ENCODE data around the gene FHL1. TPM values are rescaled to one million over a fixed set of nuclear protein-coding genes. Genes with fewer than 3 reads are reported as not detected.

The FHL1 gene
- polyA plus RNA-seq, 3 donors: 0.75 to 4.0 (median 0.98) TPM

DNA sequence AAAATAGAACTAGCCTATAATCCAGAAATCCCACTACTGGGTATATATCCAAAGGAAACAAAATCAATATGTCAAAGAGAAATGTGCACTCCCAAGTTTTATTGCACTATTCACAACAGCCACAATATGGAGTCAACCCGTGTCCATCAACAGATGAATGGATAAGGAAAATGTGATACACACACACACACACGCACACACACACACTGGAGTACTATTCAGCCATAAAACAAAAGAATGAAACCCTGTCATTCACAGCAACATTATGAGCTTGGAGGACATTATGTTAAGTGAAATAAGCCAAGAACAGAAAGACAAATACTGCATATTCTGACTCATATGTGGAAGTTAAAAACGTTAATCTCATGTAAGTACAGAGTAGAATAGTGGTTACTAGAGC is 5.8 kb upstream of the FHL1 start:
- TF ChIP-seq, protein P1, sequence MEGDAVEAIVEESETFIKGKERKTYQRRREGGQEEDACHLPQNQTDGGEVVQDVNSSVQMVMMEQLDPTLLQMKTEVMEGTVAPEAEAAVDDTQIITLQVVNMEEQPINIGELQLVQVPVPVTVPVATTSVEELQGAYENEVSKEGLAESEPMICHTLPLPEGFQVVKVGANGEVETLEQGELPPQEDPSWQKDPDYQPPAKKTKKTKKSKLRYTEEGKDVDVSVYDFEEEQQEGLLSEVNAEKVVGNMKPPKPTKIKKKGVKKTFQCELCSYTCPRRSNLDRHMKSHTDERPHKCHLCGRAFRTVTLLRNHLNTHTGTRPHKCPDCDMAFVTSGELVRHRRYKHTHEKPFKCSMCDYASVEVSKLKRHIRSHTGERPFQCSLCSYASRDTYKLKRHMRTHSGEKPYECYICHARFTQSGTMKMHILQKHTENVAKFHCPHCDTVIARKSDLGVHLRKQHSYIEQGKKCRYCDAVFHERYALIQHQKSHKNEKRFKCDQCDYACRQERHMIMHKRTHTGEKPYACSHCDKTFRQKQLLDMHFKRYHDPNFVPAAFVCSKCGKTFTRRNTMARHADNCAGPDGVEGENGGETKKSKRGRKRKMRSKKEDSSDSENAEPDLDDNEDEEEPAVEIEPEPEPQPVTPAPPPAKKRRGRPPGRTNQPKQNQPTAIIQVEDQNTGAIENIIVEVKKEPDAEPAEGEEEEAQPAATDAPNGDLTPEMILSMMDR (IDR thresholded peaks at IDR 0.05): no peak
- Histone ChIP-seq H3K9me3 (replicated peaks in 1 of 2; ENCODE audit: control insufficient read depth in 1 of 2, insufficient read depth in 1 of 2, low read length in 2 of 2) (no peaks in the 10 kb centered on the region), H2AFZ (ENCODE audit: insufficient read depth, low read depth, low read length, poor library complexity, severe bottlenecking) (no peak overlapping the region), H3K9ac (ENCODE audit: insufficient read depth, low read length, poor library complexity, severe bottlenecking) (no peak overlapping the region), H3K4me1 (ENCODE audit: control insufficient read depth in 1 of 2, insufficient read depth in 2 of 2, low read length in 2 of 2) (peaks cover 7 to 9% of the 10 kb centered on the region in 2 donors), H3K36me3 (replicated peaks in 1 of 2; ENCODE audit: control insufficient read depth in 1 of 2, insufficient read depth in 2 of 2, low read length in 2 of 2) (no peaks in the 10 kb centered on the region), H3K4me3 (replicated peaks in 1 of 3; ENCODE audit: low read depth in 2 of 3, low read length in 3 of 3) (no peak overlapping the region), H4K20me1 (ENCODE audit: insufficient read depth, low read length) (no peaks in the 10 kb centered on the region), H3K79me2 (ENCODE audit: insufficient read depth, low read length) (no peaks in the 10 kb centered on the region), H3K27ac (ENCODE audit: low read depth in 1 of 2, low read length in 2 of 2) (no peak overlapping the region), H3K27me3 (ENCODE audit: control insufficient read depth in 2 of 2, insufficient read depth in 2 of 2, low read length in 2 of 2) (peaks cover 9 to 13% of the 10 kb centered on the region in 2 donors), H3K4me2 (replicated peaks; ENCODE audit: extremely low read depth, low read length, poor library complexity, severe bottlenecking) (no peak overlapping the region)
- no peak for DNase-seq
- H3K4me1 Mint-ChIP-seq: peaks cover 10% of the 10 kb centered on the region
- peaks cover 0 to 5% of the 10 kb centered on the region in 2 donors for H3K36me3 Mint-ChIP-seq
- intact Hi-C loops (cut with micrococcal nuclease): no loop called here
- no CpG with 5 or more reads among the region's 3 CpGs for WGBS (ENCODE audit: insufficient coverage)
- H3K4me3 Mint-ChIP-seq: no peak overlapping the region
- H3K27me3 Mint-ChIP-seq (ENCODE audit: low read depth in 3 of 3): peaks cover 9 to 22% (median 18%) of the 10 kb centered on the region in 3 donors
- no peak overlapping the region for H3K27ac Mint-ChIP-seq
- peaks cover 0 to 6% (median 5%) of the 10 kb centered on the region in 7 donors for H3K9me3 Mint-ChIP-seq

DNA sequence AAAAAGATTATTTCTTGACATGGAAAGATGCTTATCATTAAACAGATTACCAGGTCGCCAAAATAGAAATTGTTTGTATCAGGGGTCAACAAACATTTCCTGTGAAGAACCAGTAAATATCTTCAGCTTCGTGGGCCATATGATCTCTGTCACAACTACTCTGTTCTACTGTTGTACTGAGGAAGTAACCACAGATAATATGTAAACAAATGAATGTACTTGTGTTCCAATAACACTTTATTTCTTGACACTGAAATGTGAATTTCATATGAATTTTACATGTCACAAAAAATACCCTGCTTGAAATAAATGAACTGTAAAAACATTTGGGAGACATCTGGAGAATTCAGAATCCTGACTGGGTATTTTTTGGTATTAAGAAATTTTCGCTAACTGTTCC is 4.7 kb upstream of the FHL1 start:
- TF ChIP-seq, protein P1 (IDR thresholded peaks at IDR 0.05): no peak
- intact Hi-C loops (cut with micrococcal nuclease): no loop called here
- H3K36me3 Mint-ChIP-seq: peaks cover 0 to 5% of the 10 kb centered on the region in 2 donors
- no peak overlapping the region for H3K4me3 Mint-ChIP-seq
- no peaks in the 10 kb centered on the region for H3K79me2 ChIP-seq (ENCODE audit: insufficient read depth, low read length)
- peaks cover 9 to 17% of the 10 kb centered on the region in 2 donors for H3K27me3 ChIP-seq (ENCODE audit: control insufficient read depth in 2 of 2, insufficient read depth in 2 of 2, low read length in 2 of 2)
- H3K4me3 ChIP-seq (replicated peaks in 1 of 3; ENCODE audit: low read depth in 2 of 3, low read length in 3 of 3): no peak overlapping the region
- H4K20me1 ChIP-seq (ENCODE audit: insufficient read depth, low read length): no peaks in the 10 kb centered on the region
- no peak for DNase-seq
- H3K9ac ChIP-seq (ENCODE audit: insufficient read depth, low read length, poor library complexity, severe bottlenecking): no peak overlapping the region
- no peak overlapping the region for H3K4me2 ChIP-seq (replicated peaks; ENCODE audit: extremely low read depth, low read length, poor library complexity, severe bottlenecking)
- no peak overlapping the region for H2AFZ ChIP-seq (ENCODE audit: insufficient read depth, low read depth, low read length, poor library complexity, severe bottlenecking)
- peaks cover 12% of the 10 kb centered on the region for H3K4me1 Mint-ChIP-seq
- H3K36me3 ChIP-seq (replicated peaks in 1 of 2; ENCODE audit: control insufficient read depth in 1 of 2, insufficient read depth in 2 of 2, low read length in 2 of 2): no peaks in the 10 kb centered on the region
- no peak overlapping the region for H3K27ac Mint-ChIP-seq
- peaks cover 9 to 26% (median 20%) of the 10 kb centered on the region in 3 donors for H3K27me3 Mint-ChIP-seq (ENCODE audit: low read depth in 3 of 3)
- H3K9me3 ChIP-seq (replicated peaks in 1 of 2; ENCODE audit: control insufficient read depth in 1 of 2, insufficient read depth in 1 of 2, low read length in 2 of 2): no peaks in the 10 kb centered on the region
- peaks cover 0 to 9% (median 5%) of the 10 kb centered on the region in 7 donors for H3K9me3 Mint-ChIP-seq
- H3K4me1 ChIP-seq (ENCODE audit: control insufficient read depth in 1 of 2, insufficient read depth in 2 of 2, low read length in 2 of 2): peaks cover 10 to 15% of the 10 kb centered on the region in 2 donors
- no CpG with 5 or more reads among the region's 3 CpGs for WGBS (ENCODE audit: insufficient coverage)
- no peak overlapping the region for H3K27ac ChIP-seq (ENCODE audit: low read depth in 1 of 2, low read length in 2 of 2)

Measured in CD14-positive monocyte (primary cell).